Stomach (tissue), 9 donors: ENCODE measurements around the gene GBX2. TPM values are rescaled to one million over a fixed set of nuclear protein-coding genes. Genes with fewer than 3 reads are reported as not detected.

Experiments used
- DNase-seq, 2 donors: peaks; one replicate each; pipeline versions ENCODE4 v3.0.0 to v3.0.0-alpha.2; 2013 to 2019
- H3K27ac ChIP-seq, 5 donors: fragments of 200-600 bp in 4 of 5; sonication (generic) in 4 of 5; one replicate each; pipeline ENCODE4 v1.5.1; 2013 to 2019; ENCODE audit warnings: mild to moderate bottlenecking in 1 of 5, moderate library complexity in 1 of 5
- H3K27me3 ChIP-seq, 3 donors: fragments of 200-600 bp; sonication (generic); one replicate each; pipeline ENCODE4 v1.5.1; 2017 to 2019; ENCODE audit warnings: mixed run types in 1 of 3
- H3K36me3 ChIP-seq, 4 donors: fragments of 200-600 bp; sonication (generic); 1 replicate in 3 of 4; 2 replicates in 1 of 4; pipeline ENCODE4 v1.5.1; 2016 to 2019
- H3K4me1 ChIP-seq, 4 donors: fragments of 200-600 bp; sonication (generic); one replicate each; pipeline ENCODE4 v1.5.1; 2016 to 2019
- H3K4me3 ChIP-seq, 4 donors: fragments of 200-600 bp; sonication (generic) in 3 of 4; one replicate each; pipeline ENCODE4 v1.5.1; 2016 to 2019; ENCODE audit warnings: mild to moderate bottlenecking in 1 of 4
- H3K9me3 ChIP-seq, 4 donors: fragments of 200-600 bp; sonication (generic); one replicate each; pipeline ENCODE4 v1.5.1; 2016 to 2019
- CTCF ChIP-seq, 7 experiments: fragments of 450-650 bp in 4 of 7; fragments of 200-600 bp in 3 of 7; sonication (generic) in 3 of 7; IDR thresholded peaks; one replicate each; pipeline ENCODE4 v1.5.1; 2016 to 2019; ENCODE audit warnings: antibody characterized with exemption in 7 of 7, control low read depth in 2 of 7, mild to moderate bottlenecking in 1 of 7
- EP300 ChIP-seq: sonication (generic); formaldehyde crosslinking; IDR thresholded peaks from one replicate; pipeline ENCODE4 v1.6.1; 2017; ENCODE audit warnings: antibody characterized with exemption
- POLR2A ChIP-seq, 4 donors: fragments of 450-650 bp; IDR thresholded peaks; one replicate each; pipeline ENCODE4 v1.6.1; 2016; ENCODE audit warnings: antibody characterized with exemption in 4 of 4, control low read depth in 2 of 4, mild to moderate bottlenecking in 1 of 4, moderate library complexity in 1 of 4
- POLR2AphosphoS5 ChIP-seq, 3 donors: sonication (generic); formaldehyde crosslinking; IDR thresholded peaks; one replicate each; pipeline ENCODE4 v1.6.1; 2016; ENCODE audit warnings: antibody characterized with exemption in 3 of 3
- WGBS, 5 donors: extraction: QIAGEN DNeasy Blood & Tissue Kit in 3 of 5; methylation state at CpG; one replicate each; pipeline versions ENCODE4 v1.1.5 to v1.1.7; 2013 to 2018; 5-methylcytosine and 5-hydroxymethylcytosine counted together
- intact Hi-C: fragments of 100-400 bp; cut with DNase I; formaldehyde crosslinking; loops from one replicate; pipeline ENCODE4 v1.15.1; 2023; ENCODE audit warnings: low total_unique reads
- polyA plus RNA-seq, 3 donors: library from polyadenylated mRNA; stranded (reverse); fragments of 200-250 nt; gene quantifications; one replicate each; pipeline ENCODE4 v1.2.3, GENCODE V29; 2013
- total RNA-seq, 5 donors: library from RNA; depleted of rRNA; stranded (reverse); fragments of >200 nt; gene quantifications; one replicate each; pipeline versions ENCODE4 v1.1.0 to v1.2.3, GENCODE V29; 2014 to 2016
- donor health status: healthy with polysubstance abuse.
- donor health status: Bipolar disorder and iron deficiency.
- donor health status: healthy.

Gene GBX2
- total and polyA plus RNA-seq, 8 donors: 0.55 TPM; not detected in 7

- H3K36me3 ChIP-seq: no peaks in the 10 kb centered on the region
- intact Hi-C loops: no loop called here
- TF ChIP-seq EP300 (no peak), CTCF (IDR thresholded peaks at IDR 0.05) (no peak), POLR2A (IDR thresholded peaks at IDR 0.05) (no peak), POLR2AphosphoS5 (IDR thresholded peaks at IDR 0.05) (no peak)
- 3 to 8% (median 6%) methylated on average over 17 to 46 of the region's 46 CpGs for WGBS, 5 donors
- DNase-seq: no peak
- peaks cover 10 to 51% (median 33%) of the 10 kb centered on the region in 4 donors for H3K4me1 ChIP-seq
- H3K27ac ChIP-seq: no peak overlapping the region
- no peak overlapping the region for H3K4me3 ChIP-seq
- H3K27me3 ChIP-seq: peaks cover 56 to 100% (median 90%) of the 10 kb centered on the region in 3 donors
- H3K9me3 ChIP-seq: peaks cover 0 to 8% (median 0%) of the 10 kb centered on the region in 4 donors
These were observed 4.3 kb upstream of the GBX2 start for GRCh38 chr2:236172255-236173035.

GRCh38 chr2:236171680-236172254 is 3.6 kb upstream of the GBX2 start:
- H3K4me3 ChIP-seq: no peak overlapping the region

GRCh38 chr2:236171181-236171679 is 3.0 kb upstream of the GBX2 start:
- H3K27me3 ChIP-seq: peaks cover 58 to 100% (median 91%) of the 10 kb centered on the region in 3 donors
- H3K4me1 ChIP-seq: peaks cover 22 to 63% (median 45%) of the 10 kb centered on the region in 4 donors
- intact Hi-C loops: no loop called here
- 4 to 16% (median 6%) methylated on average over 27 of the region's 27 CpGs for WGBS, 5 donors
- H3K36me3 ChIP-seq: no peaks in the 10 kb centered on the region
- no peak for TF ChIP-seq EP300
- no peak for TF ChIP-seq POLR2AphosphoS5 (IDR thresholded peaks at IDR 0.05)
- TF ChIP-seq POLR2A (IDR thresholded peaks at IDR 0.05): no peak
- no peak for TF ChIP-seq CTCF (IDR thresholded peaks at IDR 0.05)
- H3K9me3 ChIP-seq: peaks cover 0 to 8% (median 0%) of the 10 kb centered on the region in 4 donors
- no peak overlapping the region for H3K4me3 ChIP-seq
- no peak for DNase-seq
- H3K27ac ChIP-seq: no peak overlapping the region

More at GRCh38 chr2:236171680-236172254, 3.6 kb upstream of the GBX2 start:
- no peak overlapping the region for H3K27ac ChIP-seq
- H3K4me1 ChIP-seq: peaks cover 17 to 57% (median 40%) of the 10 kb centered on the region in 4 donors
- H3K36me3 ChIP-seq: no peaks in the 10 kb centered on the region
- WGBS, 5 donors: 8 to 12% (median 10%) methylated on average over 11 to 16 of the region's 16 CpGs
- TF ChIP-seq POLR2A (IDR thresholded peaks at IDR 0.05) (no peak), EP300 (no peak), POLR2AphosphoS5 (IDR thresholded peaks at IDR 0.05) (no peak), CTCF (IDR thresholded peaks at IDR 0.05) (no peak)
- no peak for DNase-seq
- intact Hi-C loops: no loop called here
- peaks cover 0 to 8% (median 0%) of the 10 kb centered on the region in 4 donors for H3K9me3 ChIP-seq
- H3K27me3 ChIP-seq: peaks cover 58 to 100% (median 90%) of the 10 kb centered on the region in 3 donors

- H3K9me3 ChIP-seq: peaks cover 0 to 8% (median 0%) of the 10 kb centered on the region in 4 donors
- no peak for TF ChIP-seq CTCF (IDR thresholded peaks at IDR 0.05)
- TF ChIP-seq EP300: no peak
- no peak for TF ChIP-seq POLR2A (IDR thresholded peaks at IDR 0.05)
- H3K27me3 ChIP-seq: peaks cover 58 to 100% (median 96%) of the 10 kb centered on the region in 3 donors
- no peak overlapping the region for H3K27ac ChIP-seq
- no peaks in the 10 kb centered on the region for H3K36me3 ChIP-seq
- intact Hi-C loops: no loop called here
- H3K4me1 ChIP-seq: peaks cover 22 to 68% (median 51%) of the 10 kb centered on the region in 4 donors
- 9 to 13% (median 12%) methylated on average over 21 of the region's 21 CpGs for WGBS, 5 donors
- DNase-seq: no peak
- H3K4me3 ChIP-seq: no peak overlapping the region
These were observed 2.5 kb upstream of the GBX2 start for GRCh38 chr2:236170590-236171165.
